Measurements from ENCODE around the gene S1PR4. TPM values are rescaled to one million over a fixed set of nuclear protein-coding genes. Genes with fewer than 3 reads are reported as not detected.

The S1PR4 gene
- total and polyA plus RNA-seq, 4 donors: 7.3 to 40.5 (median 16.8) TPM

DNA sequence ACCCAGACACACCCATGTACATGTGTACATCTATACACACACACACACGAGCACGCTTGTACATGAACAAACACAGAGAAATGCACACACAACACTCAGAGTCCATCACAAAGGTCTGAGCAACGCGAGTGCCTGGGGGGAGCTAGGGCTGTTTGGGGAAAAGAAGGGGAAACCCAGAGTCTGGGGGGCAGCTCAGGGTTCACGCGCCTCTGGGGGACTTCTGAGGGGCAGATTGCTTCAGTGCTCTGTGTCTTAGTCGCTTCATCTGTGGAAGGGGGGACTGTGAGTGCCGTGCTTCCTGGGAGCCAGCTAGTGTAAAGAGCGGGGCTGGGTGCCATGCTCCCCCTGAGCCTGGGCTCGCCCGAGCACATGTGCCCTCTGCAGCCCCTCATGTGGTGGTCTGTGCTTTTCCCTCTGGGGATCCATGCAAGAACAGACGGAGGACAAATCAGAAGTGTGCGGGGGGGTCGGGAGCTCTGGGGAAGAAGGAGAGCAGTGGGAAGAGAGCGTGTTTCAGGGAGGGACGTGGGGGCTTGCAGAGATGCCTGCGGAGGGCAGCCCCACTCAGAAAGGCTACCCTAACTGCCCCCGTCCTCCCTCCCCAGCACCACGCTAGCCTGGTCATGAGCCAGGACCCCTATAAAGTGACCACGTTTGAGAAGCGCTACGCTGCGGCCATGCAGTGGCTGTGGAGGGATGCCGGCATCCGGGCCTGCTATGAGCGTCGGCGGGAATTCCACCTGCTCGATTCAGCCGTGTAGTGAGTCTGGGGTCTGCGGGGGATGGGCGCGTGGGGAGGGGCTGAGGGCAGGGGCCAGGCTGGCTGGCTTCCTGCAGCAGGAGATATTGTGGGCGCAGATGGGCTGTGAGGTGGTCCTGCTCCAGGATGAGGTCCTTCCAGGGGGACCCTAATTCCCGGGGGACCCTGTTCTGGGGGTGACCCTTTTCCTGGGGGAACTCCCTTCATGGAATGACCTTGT is 28.8 kb upstream of the S1PR4 start:
- 79 to 85% methylated on average over 35 of the region's 35 CpGs for WGBS, 2 donors
- DNase-seq: no peak
- no peak for ATAC-seq (ENCODE audit: insufficient read depth, low FRiP score)
- Histone ChIP-seq H3K9ac (ENCODE audit: insufficient read depth in 1 of 2, low read length in 2 of 2) (no peak overlapping the region), H3K9me3 (ENCODE audit: control insufficient read depth in 4 of 4, insufficient read depth in 3 of 4, low read length in 3 of 4) (peaks cover 0 to 2% (median 0%) of the 10 kb centered on the region in 4 donors), H3K27ac (ENCODE audit: low read depth in 1 of 2, low read length in 1 of 2) (no peak overlapping the region), H3K27me3 (ENCODE audit: control insufficient read depth in 3 of 3, insufficient read depth in 3 of 3, low read length in 2 of 3) (peaks cover 0 to 7% (median 0%) of the 10 kb centered on the region in 3 donors), H3K4me1 (ENCODE audit: control insufficient read depth in 5 of 5, insufficient read depth in 5 of 5, low read length in 5 of 5) (peaks cover 0 to 5% (median 0%) of the 10 kb centered on the region in 5 donors), H3K4me3 (no peak overlapping the region), H3K36me3 (ENCODE audit: control insufficient read depth in 4 of 4, insufficient read depth in 4 of 4, low read length in 4 of 4) (peaks cover 0 to 17% (median 0%) of the 10 kb centered on the region in 4 donors)
- TF ChIP-seq, protein P1, sequence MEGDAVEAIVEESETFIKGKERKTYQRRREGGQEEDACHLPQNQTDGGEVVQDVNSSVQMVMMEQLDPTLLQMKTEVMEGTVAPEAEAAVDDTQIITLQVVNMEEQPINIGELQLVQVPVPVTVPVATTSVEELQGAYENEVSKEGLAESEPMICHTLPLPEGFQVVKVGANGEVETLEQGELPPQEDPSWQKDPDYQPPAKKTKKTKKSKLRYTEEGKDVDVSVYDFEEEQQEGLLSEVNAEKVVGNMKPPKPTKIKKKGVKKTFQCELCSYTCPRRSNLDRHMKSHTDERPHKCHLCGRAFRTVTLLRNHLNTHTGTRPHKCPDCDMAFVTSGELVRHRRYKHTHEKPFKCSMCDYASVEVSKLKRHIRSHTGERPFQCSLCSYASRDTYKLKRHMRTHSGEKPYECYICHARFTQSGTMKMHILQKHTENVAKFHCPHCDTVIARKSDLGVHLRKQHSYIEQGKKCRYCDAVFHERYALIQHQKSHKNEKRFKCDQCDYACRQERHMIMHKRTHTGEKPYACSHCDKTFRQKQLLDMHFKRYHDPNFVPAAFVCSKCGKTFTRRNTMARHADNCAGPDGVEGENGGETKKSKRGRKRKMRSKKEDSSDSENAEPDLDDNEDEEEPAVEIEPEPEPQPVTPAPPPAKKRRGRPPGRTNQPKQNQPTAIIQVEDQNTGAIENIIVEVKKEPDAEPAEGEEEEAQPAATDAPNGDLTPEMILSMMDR (IDR thresholded peaks at IDR 0.05; ENCODE audit: control extremely low read depth, extremely low read depth): no peak

DNA sequence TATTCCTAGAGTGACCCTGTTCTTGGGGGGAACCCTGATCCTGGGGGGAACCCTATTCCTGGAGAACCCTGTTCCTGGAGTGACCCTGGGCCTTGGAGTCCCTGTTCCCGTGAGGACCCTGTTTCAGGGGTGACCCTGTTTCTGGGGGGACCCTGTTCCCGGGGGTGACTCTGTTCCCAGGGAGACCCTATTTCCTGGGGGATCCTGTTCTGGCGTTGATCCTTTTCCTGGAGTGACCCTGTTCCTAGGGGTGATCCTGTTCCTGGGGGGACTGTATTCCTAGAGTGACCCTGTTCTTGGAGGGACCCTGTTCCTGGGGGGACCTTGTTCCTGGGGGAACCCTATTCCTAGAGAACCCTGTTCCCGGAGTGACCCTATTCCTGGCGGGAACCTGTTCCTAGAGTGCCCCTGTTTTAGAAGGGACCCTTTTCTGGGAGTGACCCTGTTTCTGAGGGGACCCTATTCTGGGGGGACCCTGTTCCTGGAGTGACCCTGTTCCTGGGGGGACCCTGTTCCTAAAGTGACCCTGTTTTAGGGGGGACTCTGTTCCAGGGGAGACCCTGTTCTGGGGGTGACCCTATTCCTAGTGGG is 27.7 kb upstream of the S1PR4 start:
- peaks cover 0 to 18% (median 0%) of the 10 kb centered on the region in 4 donors for H3K36me3 ChIP-seq (ENCODE audit: control insufficient read depth in 4 of 4, insufficient read depth in 4 of 4, low read length in 4 of 4)
- no peak overlapping the region for H3K4me3 ChIP-seq
- H3K4me1 ChIP-seq (ENCODE audit: control insufficient read depth in 5 of 5, insufficient read depth in 5 of 5, low read length in 5 of 5): peaks cover 0 to 3% (median 0%) of the 10 kb centered on the region in 5 donors
- no peak overlapping the region for H3K27ac ChIP-seq (ENCODE audit: low read depth in 1 of 2, low read length in 1 of 2)
- H3K9ac ChIP-seq (ENCODE audit: insufficient read depth in 1 of 2, low read length in 2 of 2): no peak overlapping the region
- DNase-seq (no peak), ATAC-seq (ENCODE audit: insufficient read depth, low FRiP score) (no peak)
- TF ChIP-seq, protein P1 (IDR thresholded peaks at IDR 0.05; ENCODE audit: control extremely low read depth, extremely low read depth): no peak
- peaks cover 0 to 7% (median 0%) of the 10 kb centered on the region in 3 donors for H3K27me3 ChIP-seq (ENCODE audit: control insufficient read depth in 3 of 3, insufficient read depth in 3 of 3, low read length in 2 of 3)
- 87 to 88% methylated on average over 5 of the region's 5 CpGs for WGBS, 2 donors
- H3K9me3 ChIP-seq (ENCODE audit: control insufficient read depth in 4 of 4, insufficient read depth in 3 of 4, low read length in 3 of 4): peaks cover 0 to 2% (median 0%) of the 10 kb centered on the region in 4 donors

DNA sequence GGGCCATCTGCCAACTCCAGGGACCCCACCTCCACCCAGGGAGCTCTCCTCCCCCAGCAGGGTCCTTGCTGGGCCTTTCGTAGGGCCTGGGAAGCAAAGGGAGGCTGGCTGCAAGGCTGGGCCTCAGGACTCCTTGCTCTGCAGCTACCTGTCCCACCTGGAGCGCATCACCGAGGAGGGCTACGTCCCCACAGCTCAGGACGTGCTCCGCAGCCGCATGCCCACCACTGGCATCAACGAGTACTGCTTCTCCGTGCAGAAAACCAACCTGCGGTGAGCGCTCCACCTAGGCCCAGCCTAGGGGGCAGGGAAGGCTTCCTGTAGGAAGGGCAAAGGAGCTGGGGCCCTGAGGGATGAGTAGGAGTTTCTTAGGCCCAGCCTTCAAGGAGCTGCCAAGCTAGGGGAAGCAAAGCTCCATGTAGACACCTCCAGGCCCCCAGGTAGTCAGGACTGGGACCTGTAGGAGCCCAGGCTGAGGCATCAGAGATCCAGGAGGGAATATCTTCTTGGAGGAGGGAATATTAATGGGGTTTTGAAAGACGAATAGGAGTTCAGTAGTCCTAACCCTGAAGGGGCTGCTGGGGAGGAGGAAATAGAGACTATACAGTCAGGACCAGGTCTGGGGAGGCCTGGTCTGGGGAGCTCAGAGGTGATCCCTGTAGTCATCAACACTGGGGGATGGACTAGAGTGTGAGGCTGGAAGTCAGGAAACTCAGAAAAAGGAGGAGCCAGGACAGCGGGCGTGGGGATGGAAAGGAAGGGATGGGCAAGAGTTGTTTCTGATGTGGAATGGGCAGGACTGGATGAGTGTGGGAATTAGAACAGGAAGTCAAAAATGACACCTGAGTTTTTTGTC is 26.8 kb upstream of the S1PR4 start:
- Histone ChIP-seq H3K36me3 (ENCODE audit: control insufficient read depth in 4 of 4, insufficient read depth in 4 of 4, low read length in 4 of 4) (peaks cover 0 to 22% (median 0%) of the 10 kb centered on the region in 4 donors), H3K9me3 (ENCODE audit: control insufficient read depth in 4 of 4, insufficient read depth in 3 of 4, low read length in 3 of 4) (peaks cover 0 to 2% (median 0%) of the 10 kb centered on the region in 4 donors), H3K4me3 (no peak overlapping the region), H3K4me1 (ENCODE audit: control insufficient read depth in 5 of 5, insufficient read depth in 5 of 5, low read length in 5 of 5) (peaks cover 0 to 4% (median 0%) of the 10 kb centered on the region in 5 donors), H3K27ac (ENCODE audit: low read depth in 1 of 2, low read length in 1 of 2) (peak overlapping the region in 1 of 2 donors; percentile 2), H3K27me3 (ENCODE audit: control insufficient read depth in 3 of 3, insufficient read depth in 3 of 3, low read length in 2 of 3) (peaks cover 0 to 7% (median 0%) of the 10 kb centered on the region in 3 donors), H3K9ac (ENCODE audit: insufficient read depth in 1 of 2, low read length in 2 of 2) (no peak overlapping the region)
- WGBS, 2 donors: 80 to 85% methylated on average over 14 of the region's 14 CpGs
- DNase-seq (no peak), ATAC-seq (ENCODE audit: insufficient read depth, low FRiP score) (no peak)
- TF ChIP-seq, protein P1 (IDR thresholded peaks at IDR 0.05; ENCODE audit: control extremely low read depth, extremely low read depth): no peak

Measured in lung (tissue), 12 donors.